HG02798 (cell line): ENCODE results near the gene PDE10A.

Experiments used
- ATAC-seq: cut with Tn5 transposase; IDR thresholded peaks from one replicate; pipeline ENCODE4 v1.9.1; 2021; ENCODE audit warnings: mild to moderate bottlenecking; ENCODE audit not compliant: unreplicated experiment, poor library complexity

The PDE10A gene

GRCh38 chr6:165679326-165679725, 16.3 kb upstream of the PDE10A start:
- ATAC-seq = no peak

DNA sequence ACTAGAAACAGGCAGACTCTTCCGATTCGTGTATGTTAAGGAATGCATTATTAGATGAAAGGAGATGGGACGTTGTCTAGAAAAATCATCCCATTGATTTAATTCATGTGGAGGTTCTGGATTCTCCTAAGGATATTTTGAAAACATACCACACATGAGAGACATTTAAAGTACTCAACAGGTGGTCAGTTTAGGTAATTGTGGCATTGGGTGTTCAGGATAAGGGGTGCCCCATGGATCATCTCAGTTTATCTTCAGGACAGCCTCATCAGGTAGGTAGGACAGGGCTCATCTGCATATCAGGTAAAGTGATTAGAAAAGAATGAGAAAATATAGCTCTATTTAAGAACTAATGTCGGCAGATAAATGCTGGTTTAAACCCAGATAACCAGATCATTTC, 15.9 kb upstream of the PDE10A start:
- no peak for ATAC-seq

GRCh38 chr6:165678429-165678828, 15.4 kb upstream of the PDE10A start:
- ATAC-seq = no peak

DNA sequence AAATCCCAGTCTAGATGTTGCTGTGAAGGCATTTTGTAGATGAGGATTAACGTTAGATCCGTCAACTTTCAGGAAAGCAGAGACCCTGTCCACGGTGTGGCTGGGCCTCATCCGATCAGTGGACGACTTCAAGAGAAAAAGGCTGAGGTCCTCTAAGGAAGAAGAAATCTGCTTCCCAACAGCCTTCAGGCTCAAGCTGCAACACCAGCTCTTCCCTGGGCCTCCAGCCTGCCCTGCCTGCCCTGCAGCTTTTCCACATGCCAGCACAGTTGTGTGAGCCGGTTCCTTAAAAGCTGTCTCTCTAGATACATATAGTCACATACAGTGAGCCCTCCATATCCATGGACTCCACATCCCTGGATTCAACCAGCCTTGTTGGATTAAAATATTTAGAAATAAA, 14.1 kb upstream of the PDE10A start:
- no peak for ATAC-seq

GRCh38 chr6:165676435-165677068, 13.5 kb upstream of the PDE10A start:
- ATAC-seq = no peak

DNA sequence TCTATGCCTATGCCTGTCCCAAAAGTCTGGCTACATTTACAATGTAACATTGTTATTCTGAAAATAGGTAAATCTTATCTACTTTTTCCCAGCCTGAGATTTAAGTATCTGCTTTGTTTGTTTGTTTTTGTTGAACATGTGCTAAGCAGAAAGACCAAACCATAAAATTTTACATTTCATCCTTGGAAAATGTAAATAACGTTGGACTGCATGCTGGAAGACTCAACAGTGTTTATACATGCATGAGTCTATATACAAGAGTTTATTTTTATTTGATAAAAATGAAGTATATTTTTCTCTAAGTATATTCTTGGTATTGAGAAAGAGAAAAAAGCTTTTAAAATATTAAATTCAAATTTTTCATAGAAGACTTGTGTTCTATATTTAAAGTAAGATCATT, 12.1 kb upstream of the PDE10A start:
- ATAC-seq = no peak

DNA sequence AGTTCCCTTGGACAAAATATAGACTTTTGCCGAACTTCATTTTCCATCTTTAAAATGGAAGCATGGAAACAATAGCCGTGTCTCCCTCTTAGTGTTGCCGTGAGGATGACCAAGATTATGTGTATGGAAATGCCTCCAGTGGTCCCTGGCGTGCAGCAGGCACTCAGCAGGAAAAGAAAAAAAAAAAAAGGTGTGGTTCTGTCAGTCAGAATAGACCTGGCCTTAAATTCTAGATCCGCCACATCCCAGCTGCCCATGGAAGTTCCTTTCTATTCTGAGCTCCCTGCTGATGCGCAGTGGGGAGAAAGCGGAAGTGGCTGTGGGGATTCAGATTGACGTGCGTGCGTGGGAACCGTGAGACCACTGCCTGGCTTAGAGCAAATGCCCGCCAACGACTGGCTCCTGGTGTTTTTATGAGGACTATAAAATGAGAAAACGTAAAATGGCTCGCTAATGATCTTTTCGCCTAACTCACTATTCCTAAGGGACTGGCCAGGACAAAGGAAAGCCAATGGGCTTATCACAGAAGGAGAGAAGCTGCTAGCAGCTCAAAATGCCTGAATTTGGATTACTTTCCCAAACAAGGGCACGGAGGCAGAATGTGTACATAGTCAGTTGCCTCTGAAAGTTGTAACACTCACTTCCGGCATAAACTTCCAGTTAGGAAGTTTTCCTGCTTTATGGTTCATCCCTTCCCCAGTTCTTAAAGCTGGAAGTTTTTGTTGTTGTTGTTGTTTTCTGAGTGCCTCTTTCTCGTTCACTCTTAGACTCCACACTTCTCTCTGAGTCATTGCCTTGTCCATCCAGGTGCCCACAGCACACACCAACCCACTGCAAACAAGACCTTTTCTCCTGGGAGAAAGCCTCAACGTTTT, 11.4 kb upstream of the PDE10A start:
- ATAC-seq = no peak

- no peak for ATAC-seq
Observed at GRCh38 chr6:165671222-165671768, 8.3 kb upstream of the PDE10A start.

GRCh38 chr6:165668951-165669350, 5.9 kb upstream of the PDE10A start:
- ATAC-seq = no peak

DNA sequence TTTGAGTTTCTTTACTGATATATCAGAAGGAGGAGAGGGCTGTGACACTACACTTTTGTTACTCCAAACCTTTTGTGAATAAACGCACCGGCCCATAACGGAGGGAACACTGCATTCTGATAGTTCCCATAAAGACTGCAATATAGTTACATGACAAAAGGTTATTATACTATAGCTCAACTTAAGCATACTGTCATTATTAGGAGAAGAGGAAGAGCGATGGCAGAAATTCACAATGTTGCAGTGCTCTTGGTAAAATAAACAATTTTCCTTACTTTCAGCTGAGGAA, 2.3 kb upstream of the PDE10A start:
- ATAC-seq = no peak

- ATAC-seq = no peak
Observed at GRCh38 chr6:165664559-165665383, 1.7 kb upstream of the PDE10A start.

DNA sequence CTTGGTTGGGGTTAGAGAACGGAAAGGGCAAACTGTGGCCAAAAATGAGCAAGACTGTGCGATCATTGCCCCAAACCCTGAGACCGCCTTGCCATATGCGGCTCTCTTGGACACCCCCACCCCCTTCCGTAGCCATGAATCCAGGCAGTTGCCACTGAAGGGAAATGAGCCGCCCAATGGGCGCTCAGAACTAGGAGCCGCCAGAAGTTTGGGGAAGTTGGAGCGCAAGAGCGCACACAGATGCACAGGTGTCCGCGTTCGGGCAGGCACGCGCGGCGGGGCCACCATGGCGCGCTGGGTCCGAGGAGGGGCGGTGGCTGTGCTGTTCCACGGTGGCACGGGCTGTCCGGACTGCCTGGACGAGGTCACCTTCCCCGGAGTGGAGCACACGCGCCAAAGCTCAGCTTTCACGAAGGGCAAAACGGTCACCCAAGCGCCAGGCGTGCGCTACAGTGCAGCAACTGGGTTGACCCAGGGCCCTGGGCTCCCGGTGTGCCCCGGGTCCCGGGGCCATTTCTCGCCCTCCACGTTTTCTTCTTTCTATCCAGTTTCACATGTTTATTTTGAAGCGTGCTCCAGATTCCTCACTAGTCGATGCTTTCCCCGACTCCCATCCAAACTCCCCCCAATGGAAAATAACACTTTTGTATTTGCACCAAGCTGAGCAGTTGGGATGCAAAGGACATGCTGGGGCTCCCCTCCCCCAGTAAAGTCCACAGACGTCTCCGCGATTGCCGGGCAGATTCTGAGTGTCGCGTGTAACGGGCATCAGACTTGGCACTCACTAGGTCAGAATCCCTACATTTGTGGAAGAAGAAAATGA, 906 bp upstream of the PDE10A start:
- ATAC-seq = no peak

- ATAC-seq = no peak
Observed at GRCh38 chr6:165663377-165663735, 315 bp upstream of the PDE10A start.

DNA sequence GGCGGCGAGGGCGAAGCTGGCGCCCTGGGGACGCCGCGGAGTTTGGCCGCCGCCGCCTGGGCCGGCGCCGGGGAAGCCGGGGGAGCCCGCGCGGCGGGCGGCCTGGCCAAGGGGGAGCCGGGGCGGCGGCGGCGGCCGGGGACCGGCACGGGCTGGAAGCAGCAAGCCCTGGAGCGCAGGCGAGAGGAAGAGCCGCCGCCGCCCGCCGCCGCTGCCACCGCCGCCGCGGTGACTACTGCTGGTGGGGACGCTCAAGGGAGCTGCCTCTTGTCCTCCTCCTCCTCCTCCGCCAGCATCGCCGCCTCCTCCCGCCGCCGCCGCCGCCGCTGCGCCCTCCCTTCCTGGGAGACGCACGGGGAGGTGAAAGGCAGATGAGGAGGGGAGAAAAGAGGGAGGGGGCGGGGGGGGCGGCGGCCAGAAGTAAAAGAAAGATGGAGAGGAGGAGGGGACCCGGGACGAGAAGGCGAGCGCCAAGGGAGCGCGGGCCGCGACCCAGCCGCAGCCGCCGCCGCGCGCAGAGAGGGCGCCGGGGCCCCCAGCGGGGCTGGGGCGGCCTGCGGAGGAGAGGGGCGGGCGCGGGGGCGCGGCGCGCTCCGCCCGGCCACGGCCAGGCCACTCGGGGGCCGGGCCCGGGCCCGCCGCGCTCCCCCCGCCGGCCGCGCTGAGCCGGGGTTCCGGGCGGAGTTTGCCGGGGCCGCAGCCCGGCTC, 846 bp downstream of the PDE10A start:
- ATAC-seq = no peak

- ATAC-seq = no peak
Observed at GRCh38 chr6:165661664-165662025, 1.4 kb downstream of the PDE10A start.

- ATAC-seq = no peak
Observed at GRCh38 chr6:165660857-165661663, 2.0 kb downstream of the PDE10A start.

DNA sequence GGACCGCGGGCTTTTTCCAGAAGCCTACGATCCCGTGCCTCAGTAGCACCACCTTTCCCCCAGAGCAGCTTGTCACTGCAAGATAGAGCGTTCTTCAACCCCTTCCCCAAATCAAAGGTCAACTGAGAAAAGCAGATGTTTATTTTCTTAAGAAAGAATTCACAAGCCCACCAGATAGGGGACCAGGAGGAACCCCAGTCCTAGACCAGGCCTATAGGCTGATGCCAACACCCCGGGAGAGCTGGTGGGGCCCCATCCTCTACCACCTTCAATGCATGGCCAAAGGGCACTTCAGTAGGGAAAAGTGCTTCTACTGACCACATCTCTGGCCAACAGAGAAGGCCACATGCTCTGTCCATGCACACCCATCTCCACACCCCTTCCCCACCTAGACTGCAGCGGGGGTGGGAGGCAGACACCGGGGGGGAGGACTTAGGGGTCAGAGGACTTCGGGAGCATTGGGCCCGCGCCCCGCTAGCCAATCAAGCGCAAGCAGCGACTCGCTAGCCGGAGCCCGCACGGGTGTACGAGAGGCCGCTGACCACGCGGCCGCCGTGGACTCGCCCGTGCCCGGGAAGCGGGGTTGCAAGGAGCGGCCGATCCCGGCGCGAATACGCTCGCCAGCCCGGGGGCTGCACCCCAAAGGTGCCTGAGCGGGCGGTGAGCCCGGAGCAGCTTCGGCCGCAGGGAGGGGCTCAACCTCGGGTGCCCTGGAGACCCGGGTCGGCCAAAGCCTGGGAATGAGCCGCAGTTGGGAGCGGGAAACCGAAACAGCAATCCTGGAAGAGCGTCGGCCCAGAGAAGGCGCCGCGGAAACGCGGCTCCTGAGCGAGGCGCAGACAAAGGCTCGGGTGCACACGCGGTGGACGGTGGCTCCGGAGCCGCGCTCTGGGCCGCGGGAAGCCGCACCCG, 2.8 kb downstream of the PDE10A start:
- ATAC-seq = no peak
